ENCODE measurements around the gene UBE2D4.

UBE2D4 gene

GRCh38 chr7:43925984-43926797 lies at the start of gene UBE2D4:
Gene UBE2D4 (plus strand): TSS chr7:43926436. CDS start chr7:43926533, 97 bp downstream.
- Histone ChIP-seq H3K27me3 (ENCODE audit: control insufficient read depth, insufficient read depth, low read length) (peaks cover 27% of the 10 kb centered on the region), H3K4me1 (ENCODE audit: control insufficient read depth, low read depth, low read length) (no peaks in the 10 kb centered on the region), H3K9me3 (ENCODE audit: control insufficient read depth, low read depth, low read length) (no peaks in the 10 kb centered on the region), H3K36me3 (ENCODE audit: control insufficient read depth, low read depth, low read length) (no peaks in the 10 kb centered on the region), H3K9ac (ENCODE audit: low read length) (no peak within 1 kb of the TSS), H3K27ac (ENCODE audit: low read length) (no peak within 1 kb of the TSS), H3K4me3 (ENCODE audit: low read length) (peak within 1 kb of the TSS; percentile 69)

- Histone ChIP-seq H3K27ac (ENCODE audit: low read length) (no peak overlapping the region), H3K36me3 (ENCODE audit: control insufficient read depth, low read depth, low read length) (peaks cover 29% of the 10 kb centered on the region), H3K9me3 (ENCODE audit: control insufficient read depth, low read depth, low read length) (no peaks in the 10 kb centered on the region), H3K27me3 (ENCODE audit: control insufficient read depth, insufficient read depth, low read length) (no peaks in the 10 kb centered on the region), H3K9ac (ENCODE audit: low read length) (no peak overlapping the region), H3K4me3 (ENCODE audit: low read length) (no peak overlapping the region), H3K4me1 (ENCODE audit: control insufficient read depth, low read depth, low read length) (peaks cover 5% of the 10 kb centered on the region)
These were observed 49.1 kb upstream of the UBE2D4 start for GRCh38 chr7:43876976-43877745.

DNA sequence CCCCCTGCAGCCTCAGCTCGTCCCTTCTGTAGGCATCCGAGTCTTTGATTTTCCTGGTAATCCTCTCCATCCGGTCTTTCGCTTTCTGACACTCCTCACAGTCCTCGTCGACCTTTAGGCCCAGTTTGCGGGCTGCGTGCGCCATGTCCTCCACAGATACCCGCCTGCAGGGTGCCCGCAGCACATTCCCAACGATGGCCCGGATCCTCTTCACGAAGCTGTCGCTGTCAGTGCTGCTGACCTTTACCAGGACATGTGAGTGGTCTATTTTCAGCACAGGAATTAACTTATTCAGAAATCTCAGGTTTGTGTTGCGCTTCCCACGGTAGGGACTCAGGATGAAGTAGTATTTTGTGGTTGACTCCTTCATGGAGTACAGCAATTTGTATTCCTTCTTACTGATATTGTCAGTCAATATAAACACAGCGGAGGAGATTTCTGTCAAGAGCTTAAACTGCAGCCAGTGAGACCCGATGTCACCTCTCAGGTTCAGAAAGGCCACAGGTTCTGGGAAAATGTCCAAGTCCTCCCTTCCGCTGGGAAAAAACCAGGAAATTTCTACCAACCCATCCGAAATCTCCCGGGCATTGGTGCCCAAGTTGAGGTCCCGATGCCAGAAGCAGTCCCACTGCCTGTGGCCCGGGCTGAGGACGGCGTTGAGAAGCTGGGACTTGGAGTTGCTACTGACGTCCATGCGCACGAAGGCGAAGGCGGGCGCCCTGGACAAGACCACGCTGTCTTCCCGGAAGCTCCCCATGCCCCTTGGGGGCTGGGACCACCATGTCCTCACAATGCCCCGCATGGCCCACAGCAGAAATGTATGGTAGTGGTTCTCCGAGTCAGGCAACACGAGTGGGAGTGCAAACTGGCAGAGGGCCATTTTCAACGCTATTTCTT lies 48.0 kb upstream of the UBE2D4 start:
- H3K4me1 ChIP-seq (ENCODE audit: control insufficient read depth, low read depth, low read length), result no peaks in the 10 kb centered on the region
- H3K4me3 ChIP-seq (ENCODE audit: low read length), result no peak overlapping the region
- H3K27ac ChIP-seq (ENCODE audit: low read length), result no peak overlapping the region
- no peaks in the 10 kb centered on the region for H3K9me3 ChIP-seq (ENCODE audit: control insufficient read depth, low read depth, low read length)
- peaks cover 29% of the 10 kb centered on the region for H3K36me3 ChIP-seq (ENCODE audit: control insufficient read depth, low read depth, low read length)
- H3K9ac ChIP-seq (ENCODE audit: low read length), result no peak overlapping the region
- no peaks in the 10 kb centered on the region for H3K27me3 ChIP-seq (ENCODE audit: control insufficient read depth, insufficient read depth, low read length)

- Histone ChIP-seq H3K27ac (ENCODE audit: low read length) (no peak overlapping the region), H3K9me3 (ENCODE audit: control insufficient read depth, low read depth, low read length) (no peaks in the 10 kb centered on the region), H3K36me3 (ENCODE audit: control insufficient read depth, low read depth, low read length) (peaks cover 29% of the 10 kb centered on the region), H3K9ac (ENCODE audit: low read length) (no peak overlapping the region), H3K4me1 (ENCODE audit: control insufficient read depth, low read depth, low read length) (no peaks in the 10 kb centered on the region), H3K4me3 (ENCODE audit: low read length) (no peak overlapping the region), H3K27me3 (ENCODE audit: control insufficient read depth, insufficient read depth, low read length) (no peaks in the 10 kb centered on the region)
These were observed 47.4 kb upstream of the UBE2D4 start for GRCh38 chr7:43878867-43879266.

GRCh38 chr7:43879477-43879876 lies 46.8 kb upstream of the UBE2D4 start:
- H3K27me3 ChIP-seq (ENCODE audit: control insufficient read depth, insufficient read depth, low read length), result no peaks in the 10 kb centered on the region
- no peak overlapping the region for H3K4me3 ChIP-seq (ENCODE audit: low read length)
- H3K36me3 ChIP-seq (ENCODE audit: control insufficient read depth, low read depth, low read length), result peaks cover 29% of the 10 kb centered on the region
- no peak overlapping the region for H3K27ac ChIP-seq (ENCODE audit: low read length)
- no peaks in the 10 kb centered on the region for H3K9me3 ChIP-seq (ENCODE audit: control insufficient read depth, low read depth, low read length)
- H3K9ac ChIP-seq (ENCODE audit: low read length), result no peak overlapping the region
- H3K4me1 ChIP-seq (ENCODE audit: control insufficient read depth, low read depth, low read length), result no peaks in the 10 kb centered on the region

GRCh38 chr7:43880596-43880995 lies 45.6 kb upstream of the UBE2D4 start:
- Histone ChIP-seq H3K4me1 (ENCODE audit: control insufficient read depth, low read depth, low read length) (no peaks in the 10 kb centered on the region), H3K36me3 (ENCODE audit: control insufficient read depth, low read depth, low read length) (peaks cover 29% of the 10 kb centered on the region), H3K4me3 (ENCODE audit: low read length) (no peak overlapping the region), H3K9me3 (ENCODE audit: control insufficient read depth, low read depth, low read length) (no peaks in the 10 kb centered on the region), H3K27ac (ENCODE audit: low read length) (no peak overlapping the region), H3K9ac (ENCODE audit: low read length) (no peak overlapping the region), H3K27me3 (ENCODE audit: control insufficient read depth, insufficient read depth, low read length) (no peaks in the 10 kb centered on the region)

DNA sequence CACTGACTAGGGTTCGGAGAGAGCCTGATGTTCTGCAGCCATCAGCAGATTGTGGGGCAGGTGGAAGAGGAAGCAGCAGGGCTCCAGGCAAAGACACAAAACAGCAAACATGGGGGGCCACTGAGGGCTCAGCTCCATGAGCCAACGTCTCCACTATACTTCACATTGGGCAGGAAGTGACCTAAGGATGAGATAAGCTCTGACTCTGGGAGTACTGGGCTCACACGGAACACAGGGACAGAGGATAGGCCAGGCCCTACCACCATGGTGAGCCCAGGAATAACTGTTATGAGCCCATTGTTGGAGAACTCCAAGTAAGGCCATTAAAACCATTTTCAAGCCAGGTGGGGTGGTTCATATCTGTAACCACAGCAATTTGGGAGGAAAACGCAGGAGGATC lies 42.0 kb upstream of the UBE2D4 start:
- Histone ChIP-seq H3K4me1 (ENCODE audit: control insufficient read depth, low read depth, low read length) (no peaks in the 10 kb centered on the region), H3K36me3 (ENCODE audit: control insufficient read depth, low read depth, low read length) (peaks cover under 1% of the 10 kb centered on the region), H3K9me3 (ENCODE audit: control insufficient read depth, low read depth, low read length) (no peaks in the 10 kb centered on the region)

DNA sequence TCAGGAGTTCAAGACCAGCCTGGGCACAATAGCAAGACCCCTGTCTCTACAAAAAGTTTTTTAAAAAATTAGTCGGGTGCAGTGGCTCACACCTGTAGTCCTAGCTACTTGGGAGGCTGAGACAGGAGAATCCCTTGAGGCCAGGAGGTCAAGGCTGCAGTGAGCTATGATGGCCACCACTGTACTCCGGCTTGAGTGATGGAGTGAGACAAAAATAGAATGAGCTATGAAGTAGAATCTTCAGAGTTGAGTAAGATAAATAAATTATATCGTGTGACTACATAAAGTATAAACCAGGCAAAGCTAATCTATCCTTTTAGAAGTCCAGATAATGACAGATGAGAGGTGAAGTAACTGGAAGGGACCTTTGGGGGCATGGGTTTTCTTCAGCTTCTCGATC lies 41.6 kb upstream of the UBE2D4 start:
- Histone ChIP-seq H3K4me3 (ENCODE audit: low read length) (no peak overlapping the region), H3K9me3 (ENCODE audit: control insufficient read depth, low read depth, low read length) (no peaks in the 10 kb centered on the region), H3K27me3 (ENCODE audit: control insufficient read depth, insufficient read depth, low read length) (no peaks in the 10 kb centered on the region), H3K36me3 (ENCODE audit: control insufficient read depth, low read depth, low read length) (no peaks in the 10 kb centered on the region), H3K4me1 (ENCODE audit: control insufficient read depth, low read depth, low read length) (no peaks in the 10 kb centered on the region), H3K27ac (ENCODE audit: low read length) (no peak overlapping the region), H3K9ac (ENCODE audit: low read length) (no peak overlapping the region)

More for the DNA sequence above, 42.0 kb upstream of the UBE2D4 start:
- Histone ChIP-seq H3K4me3 (ENCODE audit: low read length) (no peak overlapping the region), H3K27me3 (ENCODE audit: control insufficient read depth, insufficient read depth, low read length) (no peaks in the 10 kb centered on the region), H3K9ac (ENCODE audit: low read length) (no peak overlapping the region), H3K27ac (ENCODE audit: low read length) (no peak overlapping the region)

- no peaks in the 10 kb centered on the region for H3K27me3 ChIP-seq (ENCODE audit: control insufficient read depth, insufficient read depth, low read length)
- H3K27ac ChIP-seq (ENCODE audit: low read length), result no peak overlapping the region
- H3K4me1 ChIP-seq (ENCODE audit: control insufficient read depth, low read depth, low read length), result no peaks in the 10 kb centered on the region
- no peaks in the 10 kb centered on the region for H3K9me3 ChIP-seq (ENCODE audit: control insufficient read depth, low read depth, low read length)
- H3K4me3 ChIP-seq (ENCODE audit: low read length), result no peak overlapping the region
- no peak overlapping the region for H3K9ac ChIP-seq (ENCODE audit: low read length)
- no peaks in the 10 kb centered on the region for H3K36me3 ChIP-seq (ENCODE audit: control insufficient read depth, low read depth, low read length)
These were observed 37.0 kb upstream of the UBE2D4 start for GRCh38 chr7:43888993-43889945.

DNA sequence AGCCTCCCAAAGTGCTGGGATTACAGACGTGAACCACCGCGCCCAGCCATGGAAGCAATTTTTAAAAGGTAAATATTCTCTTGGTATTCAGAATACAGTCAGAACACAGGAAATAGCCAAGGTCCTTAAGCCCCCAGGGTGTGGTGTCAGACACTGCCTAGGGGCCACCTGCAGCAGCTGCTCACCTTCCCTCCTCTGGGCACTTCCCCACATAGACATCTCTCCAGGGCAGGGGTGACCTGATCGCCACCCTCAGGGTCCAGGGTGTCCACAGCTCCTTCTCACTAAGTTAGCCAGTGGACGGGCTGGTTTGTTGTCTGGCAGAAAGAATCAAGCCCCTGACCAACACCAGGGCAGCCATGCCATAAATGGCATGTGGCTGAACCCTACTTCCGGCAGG lies 35.8 kb upstream of the UBE2D4 start:
- Histone ChIP-seq H3K27ac (ENCODE audit: low read length) (no peak overlapping the region), H3K9ac (ENCODE audit: low read length) (no peak overlapping the region), H3K4me3 (ENCODE audit: low read length) (no peak overlapping the region), H3K36me3 (ENCODE audit: control insufficient read depth, low read depth, low read length) (no peaks in the 10 kb centered on the region), H3K9me3 (ENCODE audit: control insufficient read depth, low read depth, low read length) (no peaks in the 10 kb centered on the region), H3K27me3 (ENCODE audit: control insufficient read depth, insufficient read depth, low read length) (no peaks in the 10 kb centered on the region), H3K4me1 (ENCODE audit: control insufficient read depth, low read depth, low read length) (no peaks in the 10 kb centered on the region)

All from iPS-18a (cell line).